Measurements from ENCODE around the gene KLHL8. TPM values are rescaled to one million over a fixed set of nuclear protein-coding genes. Genes with fewer than 3 reads are reported as not detected.

Gene KLHL8
- total RNA-seq, 1 donor from 2014 or later: 15.2 TPM

DNA sequence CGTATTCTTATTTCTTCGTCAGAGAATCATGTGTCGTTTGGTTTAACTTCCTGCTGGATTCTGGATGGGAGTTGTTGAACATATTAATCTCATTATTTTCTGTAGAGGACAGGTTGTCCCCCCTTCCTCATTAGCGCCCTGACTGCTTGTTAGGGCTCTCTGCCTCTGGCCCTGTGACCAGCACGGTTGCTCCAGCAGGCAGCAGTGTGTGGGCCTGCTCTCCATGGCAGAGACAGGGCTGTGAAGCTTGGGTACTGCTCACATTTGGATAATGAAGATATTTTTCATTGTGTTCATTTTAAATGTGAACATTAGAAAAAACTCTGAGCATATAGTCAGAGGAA, 102.7 kb downstream of the KLHL8 start:
- H3K4me3 Mint-ChIP-seq: no peak overlapping the region
- H3K9me3 Mint-ChIP-seq: no peaks in the 10 kb centered on the region
- DNase-seq (ENCODE audit: low spot score in 2 of 2, unreplicated experiment in 2 of 2): no peak
- TF ChIP-seq, protein P1, sequence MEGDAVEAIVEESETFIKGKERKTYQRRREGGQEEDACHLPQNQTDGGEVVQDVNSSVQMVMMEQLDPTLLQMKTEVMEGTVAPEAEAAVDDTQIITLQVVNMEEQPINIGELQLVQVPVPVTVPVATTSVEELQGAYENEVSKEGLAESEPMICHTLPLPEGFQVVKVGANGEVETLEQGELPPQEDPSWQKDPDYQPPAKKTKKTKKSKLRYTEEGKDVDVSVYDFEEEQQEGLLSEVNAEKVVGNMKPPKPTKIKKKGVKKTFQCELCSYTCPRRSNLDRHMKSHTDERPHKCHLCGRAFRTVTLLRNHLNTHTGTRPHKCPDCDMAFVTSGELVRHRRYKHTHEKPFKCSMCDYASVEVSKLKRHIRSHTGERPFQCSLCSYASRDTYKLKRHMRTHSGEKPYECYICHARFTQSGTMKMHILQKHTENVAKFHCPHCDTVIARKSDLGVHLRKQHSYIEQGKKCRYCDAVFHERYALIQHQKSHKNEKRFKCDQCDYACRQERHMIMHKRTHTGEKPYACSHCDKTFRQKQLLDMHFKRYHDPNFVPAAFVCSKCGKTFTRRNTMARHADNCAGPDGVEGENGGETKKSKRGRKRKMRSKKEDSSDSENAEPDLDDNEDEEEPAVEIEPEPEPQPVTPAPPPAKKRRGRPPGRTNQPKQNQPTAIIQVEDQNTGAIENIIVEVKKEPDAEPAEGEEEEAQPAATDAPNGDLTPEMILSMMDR (IDR thresholded peaks at IDR 0.05; ENCODE audit: unreplicated experiment): no peak
- H3K27me3 Mint-ChIP-seq (ENCODE audit: low read depth): no peaks in the 10 kb centered on the region
- peaks cover 10% of the 10 kb centered on the region for H3K4me1 Mint-ChIP-seq
- H3K36me3 Mint-ChIP-seq: peaks cover 15% of the 10 kb centered on the region
- H3K27ac Mint-ChIP-seq: no peak overlapping the region

DNA sequence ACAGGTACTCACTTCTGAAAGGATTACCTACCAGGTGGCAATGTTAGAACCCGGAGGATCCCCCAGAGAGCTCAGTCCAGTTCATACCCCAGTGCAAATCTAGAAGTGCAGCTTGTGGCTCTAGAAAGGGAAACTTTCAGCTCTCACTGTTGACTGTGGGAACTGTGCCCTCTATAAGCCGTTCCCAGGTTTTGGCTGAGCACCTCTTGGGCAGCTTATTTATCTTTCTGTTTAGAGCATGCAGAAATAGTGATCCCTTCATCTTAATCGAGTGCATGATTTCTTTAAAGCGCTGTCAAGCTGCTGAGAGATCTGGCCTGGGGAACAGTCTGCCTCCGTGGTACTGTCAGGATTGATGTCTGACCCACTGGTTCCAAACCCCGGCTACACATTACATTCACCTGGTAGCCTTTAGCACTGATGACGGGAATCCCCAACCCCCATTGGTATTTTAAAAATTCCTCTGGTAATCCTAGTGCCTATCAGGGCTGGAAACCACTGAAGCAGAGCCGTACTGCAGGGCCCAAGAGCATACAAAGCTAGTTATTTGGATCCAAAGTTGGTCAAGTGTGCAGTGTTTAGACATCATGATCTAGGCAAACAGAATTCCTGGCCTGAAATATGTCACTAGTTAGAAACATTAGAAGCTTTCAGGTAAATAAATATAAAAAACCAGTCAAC, 103.2 kb downstream of the KLHL8 start:
- H3K36me3 Mint-ChIP-seq: peaks cover 19% of the 10 kb centered on the region
- no peaks in the 10 kb centered on the region for H3K27me3 Mint-ChIP-seq (ENCODE audit: low read depth)
- no peak overlapping the region for H3K27ac Mint-ChIP-seq
- H3K9me3 Mint-ChIP-seq: no peaks in the 10 kb centered on the region
- DNase-seq (ENCODE audit: low spot score in 2 of 2, unreplicated experiment in 2 of 2): no peak
- TF ChIP-seq, protein P1 (IDR thresholded peaks at IDR 0.05; ENCODE audit: unreplicated experiment): no peak
- peaks cover 10% of the 10 kb centered on the region for H3K4me1 Mint-ChIP-seq
- no peak overlapping the region for H3K4me3 Mint-ChIP-seq

DNA sequence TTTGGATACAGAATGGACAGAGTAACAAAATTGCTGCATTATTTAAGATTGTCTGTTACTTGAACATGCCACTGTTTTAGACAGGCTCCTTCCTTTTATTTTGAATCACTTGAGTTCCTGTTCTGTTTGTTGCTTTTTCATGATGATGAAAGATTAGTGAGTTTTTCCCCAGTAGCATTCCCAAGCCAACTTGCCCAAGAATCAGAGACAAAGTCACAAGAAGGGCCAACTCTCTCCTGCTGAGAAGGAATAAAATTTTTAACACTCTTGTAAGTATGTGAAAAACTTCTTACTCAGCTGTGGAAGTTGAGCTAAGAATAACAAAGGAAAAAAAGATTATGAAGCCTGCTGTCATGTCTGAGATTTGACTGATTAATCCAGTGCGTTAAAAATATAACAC, 104.2 kb downstream of the KLHL8 start:
- H3K27ac Mint-ChIP-seq: no peak overlapping the region
- H3K27me3 Mint-ChIP-seq (ENCODE audit: low read depth): no peaks in the 10 kb centered on the region
- peaks cover 22% of the 10 kb centered on the region for H3K36me3 Mint-ChIP-seq
- peaks cover 10% of the 10 kb centered on the region for H3K4me1 Mint-ChIP-seq
- DNase-seq (ENCODE audit: low spot score in 2 of 2, unreplicated experiment in 2 of 2): no peak
- H3K4me3 Mint-ChIP-seq: no peak overlapping the region
- no peaks in the 10 kb centered on the region for H3K9me3 Mint-ChIP-seq
- TF ChIP-seq, protein P1 (IDR thresholded peaks at IDR 0.05; ENCODE audit: unreplicated experiment): no peak

DNA sequence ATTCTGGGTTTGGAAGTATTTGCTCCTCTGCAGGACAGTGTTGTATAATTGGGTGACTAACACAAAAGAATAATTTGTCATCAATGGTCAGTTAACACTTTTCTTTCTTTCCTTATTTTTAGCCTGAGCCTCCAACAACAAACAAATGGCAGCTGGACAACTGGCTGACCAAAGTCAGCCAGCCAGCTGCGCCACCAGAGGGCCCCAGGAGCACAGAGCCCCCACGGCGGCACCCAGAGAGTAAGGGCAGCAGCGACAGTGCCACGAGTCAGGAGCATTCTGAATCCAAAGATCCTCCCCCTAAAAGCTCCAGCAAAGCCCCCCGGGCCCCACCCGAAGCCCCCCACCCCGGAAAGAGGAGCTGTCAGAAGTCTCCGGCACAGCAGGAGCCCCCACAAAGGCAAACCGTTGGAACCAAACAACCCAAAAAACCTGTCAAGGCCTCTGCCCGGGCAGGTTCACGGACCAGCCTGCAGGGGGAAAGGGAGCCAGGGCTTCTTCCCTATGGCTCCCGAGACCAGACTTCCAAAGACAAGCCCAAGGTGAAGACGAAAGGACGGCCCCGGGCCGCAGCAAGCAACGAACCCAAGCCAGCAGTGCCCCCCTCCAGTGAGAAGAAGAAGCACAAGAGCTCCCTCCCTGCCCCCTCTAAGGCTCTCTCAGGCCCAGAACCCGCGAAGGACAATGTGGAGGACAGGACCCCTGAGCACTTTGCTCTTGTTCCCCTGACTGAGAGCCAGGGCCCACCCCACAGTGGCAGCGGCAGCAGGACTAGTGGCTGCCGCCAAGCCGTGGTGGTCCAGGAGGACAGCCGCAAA, 106.0 kb downstream of the KLHL8 start:
- H3K27ac Mint-ChIP-seq: no peak overlapping the region
- H3K27me3 Mint-ChIP-seq (ENCODE audit: low read depth): no peaks in the 10 kb centered on the region
- no peaks in the 10 kb centered on the region for H3K9me3 Mint-ChIP-seq
- peaks cover 10% of the 10 kb centered on the region for H3K4me1 Mint-ChIP-seq
- no peak for DNase-seq (ENCODE audit: low spot score in 2 of 2, unreplicated experiment in 2 of 2)
- TF ChIP-seq, protein P1 (IDR thresholded peaks at IDR 0.05; ENCODE audit: unreplicated experiment): no peak
- H3K36me3 Mint-ChIP-seq: peaks cover 20% of the 10 kb centered on the region
- no peak overlapping the region for H3K4me3 Mint-ChIP-seq

DNA sequence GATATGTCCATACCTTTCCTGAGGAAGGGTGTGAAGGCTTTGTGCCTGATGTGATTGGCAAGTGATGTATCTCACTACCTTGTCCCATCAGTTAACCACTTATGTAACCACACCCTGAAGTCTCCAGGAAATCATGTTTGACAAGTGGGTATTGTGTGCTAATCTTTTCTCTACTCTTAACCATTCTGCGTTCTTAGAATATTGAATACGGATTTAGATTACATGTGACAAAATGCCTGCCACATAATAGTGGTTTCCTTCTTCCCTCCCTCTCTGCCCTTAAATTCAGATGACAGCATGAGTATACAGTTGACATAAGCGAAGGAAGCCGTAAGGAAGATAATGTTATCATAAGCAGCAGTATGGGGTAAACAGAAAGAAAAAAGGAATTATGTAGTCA, 108.4 kb downstream of the KLHL8 start:
- H3K4me3 Mint-ChIP-seq: no peak overlapping the region
- H3K9me3 Mint-ChIP-seq: no peaks in the 10 kb centered on the region
- H3K27ac Mint-ChIP-seq: no peak overlapping the region
- DNase-seq (ENCODE audit: low spot score in 2 of 2, unreplicated experiment in 2 of 2): no peak
- H3K4me1 Mint-ChIP-seq: peaks cover 13% of the 10 kb centered on the region
- H3K27me3 Mint-ChIP-seq (ENCODE audit: low read depth): no peaks in the 10 kb centered on the region
- TF ChIP-seq, protein P1 (IDR thresholded peaks at IDR 0.05; ENCODE audit: unreplicated experiment): no peak
- peaks cover 23% of the 10 kb centered on the region for H3K36me3 Mint-ChIP-seq

Other genes starting within 250 kb of the KLHL8 start
- 0.16 to 0.20 TPM (median 0.18 TPM) in 3 replicates for gene HSD17B13, start 102.3 kb upstream of the KLHL8 start, total RNA-seq
- gene HSD17B11, start 170.6 kb upstream of the KLHL8 start, total RNA-seq: 18.7 to 23.4 TPM (median 19.2 TPM) in 3 replicates
- gene NUDT9, start 202.0 kb upstream of the KLHL8 start, total RNA-seq: 25.5 to 27.7 TPM (median 26.0 TPM) in 3 replicates

Data from mesothelial cell of epicardium (in vitro differentiated cells).